Hematopoietic multipotent progenitor cell treated with erythropoietin and hydrocortisone succinate and interleukin-3 and kit ligand, for 17 days (in vitro differentiated cells): ENCODE data around the gene NCOA3.
"Not testable (repeated sequence)": the region's sequence is repeated elsewhere in the genome, so short reads cannot be mapped to it uniquely, and the experiment has no call there.

ENCODE experiments used
- DNase-seq: peaks from one replicate; pipeline ENCODE4 v3.0.0-alpha.2; 2015; ENCODE audit warnings: low spot score

The NCOA3 gene

GRCh38 chr20:47561603-47562583, 60.2 kb downstream of the NCOA3 start:
- no peak for DNase-seq

- DNase-seq, result no peak
These were observed 64.6 kb downstream of the NCOA3 start for GRCh38 chr20:47566269-47566668.

GRCh38 chr20:47568019-47568418, 66.3 kb downstream of the NCOA3 start:
- DNase-seq, result no peak

GRCh38 chr20:47568837-47569410, 67.2 kb downstream of the NCOA3 start:
- no peak for DNase-seq

- no peak for DNase-seq
These were observed 69.7 kb downstream of the NCOA3 start for GRCh38 chr20:47571426-47571825.

GRCh38 chr20:47572105-47572729, 70.5 kb downstream of the NCOA3 start:
- DNase-seq, result no peak

GRCh38 chr20:47573559-47573958, 71.9 kb downstream of the NCOA3 start:
- DNase-seq, result no peak

- DNase-seq, result no peak
These were observed 73.1 kb downstream of the NCOA3 start for GRCh38 chr20:47574616-47575364.

GRCh38 chr20:47576516-47577033, 74.9 kb downstream of the NCOA3 start:
- no peak for DNase-seq

- DNase-seq, result no peak
These were observed 75.6 kb downstream of the NCOA3 start for GRCh38 chr20:47577314-47577713.

- DNase-seq, result no peak
These were observed 76.9 kb downstream of the NCOA3 start for GRCh38 chr20:47578543-47578942.

- DNase-seq, result not testable (repeated sequence)
These were observed 79.0 kb downstream of the NCOA3 start for GRCh38 chr20:47580686-47581085.

GRCh38 chr20:47581090-47581489, 79.4 kb downstream of the NCOA3 start:
- no peak for DNase-seq

- DNase-seq, result no peak
These were observed 81.9 kb downstream of the NCOA3 start for GRCh38 chr20:47583551-47583950.

GRCh38 chr20:47585087-47585747, 83.5 kb downstream of the NCOA3 start:
- no peak for DNase-seq

- DNase-seq, result no peak
These were observed 85.1 kb downstream of the NCOA3 start for GRCh38 chr20:47586649-47587294.

GRCh38 chr20:47588158-47588557, 86.5 kb downstream of the NCOA3 start:
- DNase-seq, result no peak

GRCh38 chr20:47591231-47591630, 89.5 kb downstream of the NCOA3 start:
- DNase-seq, result no peak

- no peak for DNase-seq
These were observed 92.5 kb downstream of the NCOA3 start for GRCh38 chr20:47594157-47594556.

GRCh38 chr20:47595138-47595537, 93.5 kb downstream of the NCOA3 start:
- DNase-seq, result not testable (repeated sequence)
